HEK293T (cell line): ENCODE measurements around the gene FHOD3.

ENCODE experiments used
- CTCF ChIA-PET: fragments of 350-600 bp; formaldehyde crosslinking; extraction: SDS; loops from one replicate; lab custom pipeline; 2021; ENCODE audit warnings: antibody characterized with exemption, inconsistent platforms; lab: Yijun Ruan, JAX
- POLR2A ChIA-PET: fragments of 350-600 bp; formaldehyde crosslinking; extraction: SDS; loops from one replicate; lab custom pipeline; 2020; ENCODE audit warnings: antibody characterized with exemption, inconsistent platforms; lab: Yijun Ruan, JAX
- DNase-seq: peaks from one replicate; pipeline ENCODE4 v3.0.0; 2012; ENCODE audit warnings: mixed read lengths; ENCODE audit errors: extremely low spot score
- ARNT ChIP-seq: fragments of 450-650 bp; IDR thresholded peaks from 2 replicates; pipeline ENCODE4 v1.6.1; 2017; ENCODE audit warnings: mild to moderate bottlenecking
- BHLHE40 ChIP-seq: fragments of 450-650 bp; IDR thresholded peaks from 2 replicates; pipeline ENCODE4 v1.6.1; 2016; ENCODE audit warnings: mild to moderate bottlenecking, moderate library complexity, borderline replicate concordance
- CTBP1 ChIP-seq: fragments of 450-650 bp; IDR thresholded peaks from 2 replicates; pipeline ENCODE4 v1.6.1; 2016; ENCODE audit warnings: borderline replicate concordance
- ELF4 ChIP-seq: fragments of 450-650 bp; IDR thresholded peaks from 2 replicates; pipeline ENCODE4 v1.6.1; 2017; ENCODE audit warnings: antibody characterized with exemption
- FOXA1 ChIP-seq: fragments of 450-650 bp; IDR thresholded peaks from 2 replicates; pipeline ENCODE4 v1.6.1; 2016; ENCODE audit warnings: mild to moderate bottlenecking
- FOXK2 ChIP-seq: fragments of 450-650 bp; IDR thresholded peaks from 2 replicates; pipeline ENCODE4 v1.6.1; 2016; ENCODE audit warnings: mild to moderate bottlenecking
- FOXM1 ChIP-seq: fragments of 450-650 bp; IDR thresholded peaks from 2 replicates; pipeline ENCODE4 v1.6.1; 2017; ENCODE audit warnings: mild to moderate bottlenecking, borderline replicate concordance
- HDGF ChIP-seq: fragments of 450-650 bp; IDR thresholded peaks from 2 replicates; pipeline ENCODE4 v1.6.1; 2017; ENCODE audit warnings: antibody characterized with exemption, borderline replicate concordance
- L3MBTL2 ChIP-seq: fragments of 450-650 bp; conservative IDR thresholded peaks from 2 replicates; pipeline ENCODE4 v1.6.1; 2016; ENCODE audit warnings: mild to moderate bottlenecking
- LEF1 ChIP-seq: fragments of 450-650 bp; IDR thresholded peaks from 2 replicates; pipeline ENCODE4 v1.6.1; 2017; ENCODE audit warnings: mild to moderate bottlenecking, borderline replicate concordance
- NFRKB ChIP-seq: fragments of 450-650 bp; IDR thresholded peaks from 2 replicates; pipeline ENCODE4 v1.6.1; 2016; ENCODE audit warnings: mild to moderate bottlenecking, moderate library complexity
- PKNOX1 ChIP-seq: fragments of 450-650 bp; IDR thresholded peaks from 2 replicates; pipeline ENCODE4 v1.6.1; 2016
- SP1 ChIP-seq: fragments of 450-650 bp; IDR thresholded peaks from 2 replicates; pipeline ENCODE4 v1.6.1; 2017
- SUZ12 ChIP-seq: fragments of 450-650 bp; IDR thresholded peaks from 2 replicates; pipeline ENCODE4 v1.6.1; 2016; ENCODE audit warnings: mild to moderate bottlenecking
- TARDBP ChIP-seq: fragments of 450-650 bp; IDR thresholded peaks from 2 replicates; pipeline ENCODE4 v1.6.1; 2016
- ZNF384 ChIP-seq: fragments of 450-650 bp; IDR thresholded peaks from 2 replicates; pipeline ENCODE4 v1.6.1; 2016

The FHOD3 gene

GRCh38 chr18:36386150-36386920, 88.8 kb downstream of the FHOD3 start:
- TF ChIP-seq FOXA1 (no peak), TARDBP (no peak), NFRKB (no peak), ELF4 (no peak), CTBP1 (no peak), FOXM1 (no peak), ZNF384 (no peak), ARNT (no peak), SP1 (no peak), LEF1 (no peak), FOXK2 (no peak), BHLHE40 (no peak), PKNOX1 (no peak)
- no peak for DNase-seq
- ChIA-PET CTCF (no interaction called here), POLR2A (no interaction called here)

- DNase-seq = no peak
- CTCF ChIA-PET = no interaction called here
- POLR2A ChIA-PET = no interaction called here
- TF ChIP-seq CTBP1 (no peak), PKNOX1 (peak; percentile 55; the same call in 1 of the 2 replicates), L3MBTL2 (no peak), ZNF384 (no peak), ELF4 (no peak), FOXK2 (no peak), BHLHE40 (no peak), FOXA1 (no peak), HDGF (no peak)
Measured at GRCh38 chr18:36387310-36387709, 89.8 kb downstream of the FHOD3 start.

GRCh38 chr18:36388310-36388709, 90.8 kb downstream of the FHOD3 start:
- no peak for DNase-seq
- no peak for TF ChIP-seq ZNF384
- TF ChIP-seq PKNOX1 = no peak
- TF ChIP-seq NFRKB = no peak
- ChIA-PET POLR2A (no interaction called here), CTCF (interaction anchor here (0.7 kb wide), 1 partner anchor 24 kb away, joined by 3 read pairs; no protein-coding TSS in a partner anchor)

- ChIA-PET CTCF (no interaction called here), POLR2A (no interaction called here)
- no peak for DNase-seq
- TF ChIP-seq FOXK2 = no peak
- TF ChIP-seq LEF1 = no peak
- TF ChIP-seq TARDBP = no peak
- TF ChIP-seq NFRKB = no peak
- TF ChIP-seq CTBP1 = no peak
- TF ChIP-seq ARNT = no peak
- no peak for TF ChIP-seq SUZ12
Measured at GRCh38 chr18:36389027-36389426, 91.5 kb downstream of the FHOD3 start.

GRCh38 chr18:36389811-36390581, 92.5 kb downstream of the FHOD3 start:
- CTCF ChIA-PET = no interaction called here
- POLR2A ChIA-PET = no interaction called here
- TF ChIP-seq FOXA1 (no peak), BHLHE40 (no peak), FOXM1 (no peak), SUZ12 (no peak), PKNOX1 (no peak), FOXK2 (no peak), ZNF384 (no peak), NFRKB (no peak), L3MBTL2 (no peak), ARNT (no peak), HDGF (no peak), ELF4 (no peak), SP1 (no peak)
- no peak for DNase-seq
